ENCODE data around the gene ANKHD1. TPM values are rescaled to one million over a fixed set of nuclear protein-coding genes. Genes with fewer than 3 reads are reported as not detected.
A peak's percentile ranks its signal among the peaks of the same experiment; 100 is the strongest.

The ANKHD1 gene
- total RNA-seq, 1 experiment from 2014 or later: 140 TPM

DNA sequence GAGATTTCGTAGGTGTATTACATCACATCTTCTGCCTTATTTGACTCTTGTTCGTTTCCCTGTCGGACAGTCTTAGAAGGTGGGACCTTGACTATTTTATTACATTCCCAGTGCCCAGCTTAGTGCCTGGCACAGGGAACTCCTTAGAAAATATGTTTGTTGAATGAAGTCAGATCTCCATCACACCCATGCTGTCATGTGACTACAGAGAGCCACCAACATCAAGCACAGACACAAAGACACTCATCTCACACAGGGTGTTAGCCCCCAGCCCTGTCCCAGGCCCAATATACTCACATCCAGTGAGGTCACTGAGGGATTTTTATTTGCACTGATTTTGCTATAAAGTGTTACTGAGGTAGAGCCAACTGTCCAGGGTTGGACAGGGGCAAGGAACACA is 156.3 kb downstream of the ANKHD1 start:
- ChIA-PET POLR2A (no interaction called here), CTCF (no interaction called here)
- DNase-seq (ENCODE audit: low read depth, low spot score) (no peak), ATAC-seq (no peak)
- intact Hi-C loops (cut with micrococcal nuclease; ENCODE audit: unreplicated experiment) (no loop called here), in situ Hi-C loops (cut with HindIII; ENCODE audit: low pct_unique_long_range_greater_than_20kb, low sequenced_read_pairs) (no loop called here)
- H3K36me3 ChIP-seq (ENCODE audit: control insufficient read depth, insufficient read depth, low read length): no peaks in the 10 kb centered on the region; the same call in 1 of the 2 replicates
- H3K4me1 ChIP-seq (ENCODE audit: control insufficient read depth, insufficient read depth, low read length): peaks cover 23% of the 10 kb centered on the region
- no peaks in the 10 kb centered on the region for H3K27me3 ChIP-seq (ENCODE audit: control insufficient read depth, insufficient read depth, low read length)
- no TSS peak for BruUV-seq (replicated peaks)
- peak overlapping the region in 1 of 2 experiments; percentile 85; a peak in 2 of 4 replicates for H3K4me3 ChIP-seq (ENCODE audit: low read depth in 2 of 2, low read length in 2 of 2)
- TF ChIP-seq SIN3A (IDR thresholded peaks at IDR 0.05; ENCODE audit: borderline replicate concordance, insufficient read depth, low read depth, low read length) (no peak), POLR2AphosphoS5 (IDR thresholded peaks at IDR 0.05; ENCODE audit: low read depth, low read length) (no peak), TCF7L2 (IDR thresholded peaks at IDR 0.05; ENCODE audit: low read depth, low read length) (no peak)
- TF ChIP-seq, protein P1, sequence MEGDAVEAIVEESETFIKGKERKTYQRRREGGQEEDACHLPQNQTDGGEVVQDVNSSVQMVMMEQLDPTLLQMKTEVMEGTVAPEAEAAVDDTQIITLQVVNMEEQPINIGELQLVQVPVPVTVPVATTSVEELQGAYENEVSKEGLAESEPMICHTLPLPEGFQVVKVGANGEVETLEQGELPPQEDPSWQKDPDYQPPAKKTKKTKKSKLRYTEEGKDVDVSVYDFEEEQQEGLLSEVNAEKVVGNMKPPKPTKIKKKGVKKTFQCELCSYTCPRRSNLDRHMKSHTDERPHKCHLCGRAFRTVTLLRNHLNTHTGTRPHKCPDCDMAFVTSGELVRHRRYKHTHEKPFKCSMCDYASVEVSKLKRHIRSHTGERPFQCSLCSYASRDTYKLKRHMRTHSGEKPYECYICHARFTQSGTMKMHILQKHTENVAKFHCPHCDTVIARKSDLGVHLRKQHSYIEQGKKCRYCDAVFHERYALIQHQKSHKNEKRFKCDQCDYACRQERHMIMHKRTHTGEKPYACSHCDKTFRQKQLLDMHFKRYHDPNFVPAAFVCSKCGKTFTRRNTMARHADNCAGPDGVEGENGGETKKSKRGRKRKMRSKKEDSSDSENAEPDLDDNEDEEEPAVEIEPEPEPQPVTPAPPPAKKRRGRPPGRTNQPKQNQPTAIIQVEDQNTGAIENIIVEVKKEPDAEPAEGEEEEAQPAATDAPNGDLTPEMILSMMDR (IDR thresholded peaks at IDR 0.05): no peak
- TF ChIP-seq, protein P2, sequence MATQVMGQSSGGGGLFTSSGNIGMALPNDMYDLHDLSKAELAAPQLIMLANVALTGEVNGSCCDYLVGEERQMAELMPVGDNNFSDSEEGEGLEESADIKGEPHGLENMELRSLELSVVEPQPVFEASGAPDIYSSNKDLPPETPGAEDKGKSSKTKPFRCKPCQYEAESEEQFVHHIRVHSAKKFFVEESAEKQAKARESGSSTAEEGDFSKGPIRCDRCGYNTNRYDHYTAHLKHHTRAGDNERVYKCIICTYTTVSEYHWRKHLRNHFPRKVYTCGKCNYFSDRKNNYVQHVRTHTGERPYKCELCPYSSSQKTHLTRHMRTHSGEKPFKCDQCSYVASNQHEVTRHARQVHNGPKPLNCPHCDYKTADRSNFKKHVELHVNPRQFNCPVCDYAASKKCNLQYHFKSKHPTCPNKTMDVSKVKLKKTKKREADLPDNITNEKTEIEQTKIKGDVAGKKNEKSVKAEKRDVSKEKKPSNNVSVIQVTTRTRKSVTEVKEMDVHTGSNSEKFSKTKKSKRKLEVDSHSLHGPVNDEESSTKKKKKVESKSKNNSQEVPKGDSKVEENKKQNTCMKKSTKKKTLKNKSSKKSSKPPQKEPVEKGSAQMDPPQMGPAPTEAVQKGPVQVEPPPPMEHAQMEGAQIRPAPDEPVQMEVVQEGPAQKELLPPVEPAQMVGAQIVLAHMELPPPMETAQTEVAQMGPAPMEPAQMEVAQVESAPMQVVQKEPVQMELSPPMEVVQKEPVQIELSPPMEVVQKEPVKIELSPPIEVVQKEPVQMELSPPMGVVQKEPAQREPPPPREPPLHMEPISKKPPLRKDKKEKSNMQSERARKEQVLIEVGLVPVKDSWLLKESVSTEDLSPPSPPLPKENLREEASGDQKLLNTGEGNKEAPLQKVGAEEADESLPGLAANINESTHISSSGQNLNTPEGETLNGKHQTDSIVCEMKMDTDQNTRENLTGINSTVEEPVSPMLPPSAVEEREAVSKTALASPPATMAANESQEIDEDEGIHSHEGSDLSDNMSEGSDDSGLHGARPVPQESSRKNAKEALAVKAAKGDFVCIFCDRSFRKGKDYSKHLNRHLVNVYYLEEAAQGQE (IDR thresholded peaks at IDR 0.05; ENCODE audit: insufficient read depth in 1 of 2, low read depth in 2 of 2, low read length in 1 of 2): no peak
- H3K27ac ChIP-seq (ENCODE audit: low read length): peak overlapping the region; percentile 95
- no peaks in the 10 kb centered on the region for H3K9me3 ChIP-seq (ENCODE audit: control insufficient read depth, insufficient read depth, low read depth, low read length)

DNA sequence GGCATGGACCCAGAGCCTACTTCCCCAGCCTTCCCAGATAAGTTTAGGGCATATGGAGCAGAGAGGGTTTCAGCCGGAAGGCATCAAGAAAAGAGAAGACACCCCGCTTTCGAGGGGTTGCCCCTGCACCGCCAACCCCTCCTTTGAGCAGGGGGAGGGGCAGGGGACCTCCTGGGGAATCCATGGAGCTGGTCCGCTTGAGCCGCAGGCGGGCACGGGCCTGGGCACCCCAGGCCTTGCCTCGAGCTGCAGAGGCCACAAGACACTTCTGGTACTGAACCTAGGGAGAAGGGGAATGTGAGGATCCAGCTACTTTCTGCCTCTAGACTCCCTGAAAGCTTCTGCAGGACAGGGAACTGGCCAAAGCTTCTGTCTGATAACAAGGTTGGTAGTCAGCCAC is 156.9 kb downstream of the ANKHD1 start:
- no peaks in the 10 kb centered on the region for H3K9me3 ChIP-seq (ENCODE audit: control insufficient read depth, insufficient read depth, low read depth, low read length)
- H3K4me1 ChIP-seq (ENCODE audit: control insufficient read depth, insufficient read depth, low read length): peaks cover 27% of the 10 kb centered on the region
- H3K27ac ChIP-seq (ENCODE audit: low read length): no peak overlapping the region
- intact Hi-C loops (cut with micrococcal nuclease; ENCODE audit: unreplicated experiment): no loop called here
- TF ChIP-seq, protein P1 (IDR thresholded peaks at IDR 0.05): no peak
- no peak for TF ChIP-seq TCF7L2 (IDR thresholded peaks at IDR 0.05; ENCODE audit: low read depth, low read length)
- TF ChIP-seq, protein P2 (IDR thresholded peaks at IDR 0.05; ENCODE audit: insufficient read depth in 1 of 2, low read depth in 2 of 2, low read length in 1 of 2): no peak
- TF ChIP-seq POLR2AphosphoS5 (IDR thresholded peaks at IDR 0.05; ENCODE audit: low read depth, low read length): no peak
- no peak for TF ChIP-seq SIN3A (IDR thresholded peaks at IDR 0.05; ENCODE audit: borderline replicate concordance, insufficient read depth, low read depth, low read length)
- DNase-seq (ENCODE audit: low read depth, low spot score): no peak
- BruUV-seq (replicated peaks): no TSS peak
- ChIA-PET POLR2A (no interaction called here), CTCF (interaction anchor here (0.5 kb wide), 1 partner anchor 294 kb away, joined by 10 read pairs; no protein-coding TSS in a partner anchor)
- H3K4me3 ChIP-seq (ENCODE audit: low read depth in 2 of 2, low read length in 2 of 2): no peak overlapping the region
- ATAC-seq: no peak
- no peaks in the 10 kb centered on the region; the same call in 1 of the 2 replicates for H3K36me3 ChIP-seq (ENCODE audit: control insufficient read depth, insufficient read depth, low read length)
- no peaks in the 10 kb centered on the region for H3K27me3 ChIP-seq (ENCODE audit: control insufficient read depth, insufficient read depth, low read length)
- in situ Hi-C loops (cut with HindIII; ENCODE audit: low pct_unique_long_range_greater_than_20kb, low sequenced_read_pairs): no loop called here
